Jurkat, Clone E6-1 (cell line): ENCODE measurements around the gene KRT86.

Experiments used
- DNase-seq: peaks from one replicate; pipeline ENCODE4 v3.0.0-alpha.2; 2011; ENCODE audit warnings: low read depth, low spot score
- H3K4me3 ChIP-seq: 2 replicates; pipeline ENCODE4 v1.5.1; 2011; ENCODE audit warnings: mild to moderate bottlenecking, low read length, control low read depth, moderate library complexity

KRT86 gene

DNA sequence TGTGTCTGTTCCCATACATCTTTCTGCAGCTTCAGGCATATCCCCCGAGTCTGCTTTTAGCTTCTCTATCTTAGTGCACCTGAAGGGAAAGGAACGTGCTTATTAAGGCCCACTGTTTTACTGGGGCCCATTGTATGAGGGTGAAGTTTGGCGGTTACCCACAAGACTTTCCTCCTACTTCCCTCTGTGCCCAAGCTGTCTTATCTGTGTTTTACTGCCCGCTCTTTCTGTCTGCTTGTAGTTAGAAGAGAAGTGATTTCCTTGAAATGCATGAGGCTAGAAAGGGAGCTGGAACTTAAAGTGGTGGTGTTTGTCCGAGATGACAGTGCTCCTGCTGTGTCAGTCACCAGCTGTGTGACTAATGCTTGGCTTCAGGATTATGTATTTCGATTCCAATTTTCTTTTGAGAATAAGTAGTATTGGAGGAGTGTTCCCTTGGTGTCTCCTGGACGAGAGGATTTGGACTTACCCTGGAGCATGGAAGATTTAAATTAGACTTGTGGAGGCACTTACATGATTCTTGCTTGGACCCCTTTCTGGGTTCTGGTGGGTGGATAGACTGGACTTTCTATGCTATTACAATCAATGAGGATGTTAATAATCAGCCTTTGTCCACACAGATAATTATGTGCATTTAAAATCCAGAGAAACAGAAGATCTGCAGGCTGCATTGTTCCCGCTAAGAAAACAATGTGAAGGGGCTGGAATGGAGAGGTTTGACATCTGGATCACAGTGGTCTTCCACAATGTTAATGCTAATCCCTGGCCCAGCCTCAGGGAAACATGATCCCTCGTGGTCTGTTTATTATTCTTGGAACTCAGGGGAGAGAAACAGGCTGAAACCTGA, 13.9 kb upstream of the KRT86 start:
- peak; percentile 35 for DNase-seq
- no peak overlapping the region for H3K4me3 ChIP-seq

DNA sequence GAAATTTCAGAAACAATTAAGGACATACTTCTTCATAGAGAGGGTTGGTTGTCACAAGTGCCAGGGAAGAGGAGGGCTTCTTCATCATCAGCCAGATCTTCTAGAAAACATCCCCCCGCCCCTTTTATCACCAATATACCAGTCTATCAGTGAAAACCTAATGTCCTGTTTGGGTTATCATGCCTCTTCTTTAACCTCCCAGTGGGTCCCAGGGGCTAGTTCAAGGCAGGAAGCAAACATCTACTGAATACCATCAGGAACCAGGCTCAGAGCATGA, 13.3 kb upstream of the KRT86 start:
- no peak overlapping the region for H3K4me3 ChIP-seq
- no peak for DNase-seq

DNA sequence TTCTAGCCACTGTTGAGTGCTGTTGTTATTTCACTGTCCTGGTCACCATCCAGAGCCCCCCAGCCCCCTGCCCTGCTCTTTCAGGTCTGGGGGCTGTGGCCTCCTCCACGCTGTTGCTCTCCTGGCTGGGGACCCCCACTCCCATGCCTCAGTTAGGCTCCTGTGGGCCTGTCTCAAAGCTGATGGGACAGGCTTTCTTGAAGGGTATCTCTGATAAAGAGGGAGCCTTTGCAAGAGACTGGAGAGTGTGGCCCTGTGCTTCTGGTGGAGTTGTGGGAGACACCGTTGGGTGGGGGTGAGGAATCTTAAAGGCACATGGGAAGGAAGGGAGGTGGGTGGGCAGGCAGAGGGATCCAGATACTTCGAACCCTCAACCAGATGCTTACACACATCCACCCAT, 12.2 kb upstream of the KRT86 start:
- no peak overlapping the region for H3K4me3 ChIP-seq
- DNase-seq, result no peak

DNA sequence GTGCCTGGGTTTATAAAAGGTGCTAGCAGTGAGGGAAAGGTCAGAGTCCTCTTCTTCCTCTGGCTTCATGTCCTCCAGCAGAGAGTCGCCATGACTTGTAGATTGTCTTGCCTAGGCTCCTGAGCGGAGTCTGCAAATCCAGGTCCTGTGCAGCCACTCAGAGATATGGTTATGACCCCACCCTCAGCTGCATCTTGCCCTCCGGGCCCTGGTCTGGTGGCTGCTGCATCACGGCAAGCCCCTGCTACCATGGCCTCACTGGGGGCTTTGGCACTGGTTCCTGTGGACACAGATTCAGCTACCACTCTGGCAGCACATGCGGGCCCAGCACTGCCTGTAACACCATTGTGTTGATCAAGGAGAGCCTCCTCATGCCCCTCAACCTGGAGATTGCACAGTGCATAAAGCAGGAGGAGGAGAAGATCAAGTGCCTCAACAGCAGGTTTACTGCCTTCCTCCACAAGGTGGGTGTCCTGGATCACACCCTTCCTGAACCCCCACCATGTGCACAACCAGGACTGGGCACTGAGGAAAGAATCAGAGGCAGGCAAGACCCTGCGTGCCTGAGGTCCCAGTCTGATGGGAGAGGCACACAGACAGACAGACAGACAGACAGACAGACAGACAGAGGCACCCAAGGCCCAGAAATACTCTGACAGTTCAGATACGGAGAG, 10.5 kb upstream of the KRT86 start:
- no peak for DNase-seq
- H3K4me3 ChIP-seq, result no peak overlapping the region

DNA sequence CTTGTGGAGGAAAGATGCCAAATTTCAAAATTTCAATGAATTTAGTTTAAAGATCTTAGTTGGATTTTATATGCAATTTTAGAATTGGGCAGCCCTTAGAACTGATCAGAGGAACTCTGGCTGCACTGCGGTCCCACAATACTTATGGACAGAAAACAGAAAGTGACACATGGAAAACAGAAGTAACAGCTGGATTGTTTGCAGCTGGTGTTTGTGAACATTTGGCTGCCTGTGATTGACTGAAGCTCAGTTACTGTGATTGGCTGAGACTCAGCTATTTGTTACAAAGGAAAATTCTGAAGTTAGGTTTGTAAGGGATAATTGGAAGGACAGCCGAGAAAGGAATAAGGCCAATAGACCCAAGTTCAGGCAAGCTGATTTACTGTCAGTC, 10.0 kb upstream of the KRT86 start:
- no peak overlapping the region for H3K4me3 ChIP-seq
- DNase-seq, result no peak

DNA sequence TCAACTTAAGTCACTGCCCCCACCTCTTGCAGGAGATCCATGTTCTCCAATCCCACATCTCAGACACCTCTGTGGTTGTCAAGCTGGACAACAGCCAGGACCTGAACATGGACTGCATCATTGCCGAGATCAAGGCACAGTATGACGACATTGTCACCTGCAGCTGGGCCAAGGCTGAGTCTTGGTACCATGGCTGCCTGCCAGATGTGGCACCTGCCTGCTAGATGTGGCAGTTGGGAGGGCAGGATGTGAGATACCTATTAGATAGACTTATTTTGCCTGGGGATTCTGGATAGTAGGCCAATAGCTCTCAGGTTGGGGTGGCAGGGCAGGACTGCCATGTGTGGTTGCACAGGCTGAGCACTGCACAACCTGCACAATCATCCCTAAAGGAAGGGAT, 7.9 kb upstream of the KRT86 start:
- no peak overlapping the region for H3K4me3 ChIP-seq
- DNase-seq, result no peak

DNA sequence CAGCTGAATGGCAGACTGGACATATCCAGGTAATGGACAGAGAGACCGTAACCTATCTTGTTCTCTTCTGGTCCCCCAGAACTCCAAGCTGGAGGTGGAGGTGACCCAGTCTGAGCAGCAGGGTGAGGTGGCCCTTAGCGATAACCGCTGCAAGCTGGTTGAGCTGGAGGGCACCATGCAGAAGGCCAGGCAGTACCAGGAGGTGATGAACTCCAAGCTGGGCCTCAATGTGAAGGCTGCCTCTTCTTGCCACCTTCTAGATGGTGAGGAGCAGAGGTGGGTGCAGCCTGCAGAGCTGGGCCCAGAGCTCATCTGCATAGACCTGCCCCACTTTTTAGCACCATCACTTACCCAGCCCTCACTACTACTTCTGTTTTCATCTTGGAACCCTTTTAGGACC, 7.2 kb upstream of the KRT86 start:
- DNase-seq, result no peak
- H3K4me3 ChIP-seq, result no peak overlapping the region

DNA sequence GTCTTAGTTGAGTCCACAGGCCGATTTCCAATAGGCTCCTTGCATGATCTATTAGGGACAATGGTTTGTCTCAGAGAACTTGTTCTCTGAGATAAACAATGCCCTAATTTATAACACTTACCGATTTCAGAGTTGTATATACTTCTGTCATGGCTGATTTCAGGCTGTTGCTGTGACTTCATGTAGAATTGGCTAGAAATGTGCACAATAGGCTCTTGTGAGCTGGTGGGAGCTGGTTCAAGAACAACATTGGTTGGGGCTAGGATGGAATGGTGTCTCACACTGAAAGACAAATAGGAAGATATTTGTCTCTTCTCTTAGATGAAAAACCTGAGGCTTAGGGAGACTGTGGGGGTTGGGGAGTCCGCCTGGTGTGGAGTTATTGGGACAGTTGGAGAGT, 6.7 kb upstream of the KRT86 start:
- DNase-seq, result no peak
- no peak overlapping the region for H3K4me3 ChIP-seq

DNA sequence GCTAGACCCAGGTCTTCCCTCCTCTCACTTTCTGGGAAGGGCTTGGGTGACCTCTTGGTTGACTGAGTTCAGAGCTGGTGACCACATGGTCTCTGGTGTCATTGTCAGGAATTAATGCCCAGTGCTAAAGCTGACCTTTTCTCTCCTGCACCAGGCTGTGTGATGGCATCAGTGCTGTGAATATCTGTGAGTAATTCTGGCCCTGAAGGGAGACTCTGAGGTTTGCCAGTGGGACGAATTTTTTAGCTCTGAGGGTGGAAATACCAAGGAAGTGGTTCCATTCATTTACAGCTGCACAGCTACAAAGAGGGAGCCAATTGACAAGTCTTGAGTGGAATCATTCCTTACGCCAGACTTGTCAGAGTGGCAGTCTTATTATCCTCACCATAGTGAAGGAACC, 6.2 kb upstream of the KRT86 start:
- DNase-seq, result no peak
- H3K4me3 ChIP-seq, result no peak overlapping the region

DNA sequence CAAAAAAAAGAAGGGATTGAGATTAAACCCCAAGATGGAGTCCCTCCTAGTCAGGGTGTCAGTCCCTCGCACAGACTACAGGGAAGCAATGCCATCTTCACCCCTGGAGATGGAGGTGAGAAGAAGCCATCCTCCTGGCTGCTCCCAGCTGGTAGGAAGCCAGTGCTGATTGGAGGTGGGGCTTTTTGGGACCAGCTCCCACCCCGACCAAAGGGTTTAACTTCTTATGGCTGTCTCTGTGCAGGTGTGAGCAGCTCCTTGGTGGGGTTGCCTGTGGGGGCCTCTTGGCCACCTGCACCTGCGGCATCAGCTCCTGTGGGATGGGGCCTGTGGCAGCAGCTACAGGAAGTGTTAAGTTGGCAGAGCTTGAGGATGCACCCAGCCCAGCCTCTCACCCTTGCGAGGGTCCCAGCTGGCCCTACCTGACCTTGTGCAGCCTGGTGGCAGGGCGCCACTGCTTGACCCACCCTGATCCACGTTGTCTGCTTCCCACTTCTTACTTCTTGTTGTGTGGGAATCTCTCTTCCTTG, 3.8 kb upstream of the KRT86 start:
- DNase-seq, result no peak
- H3K4me3 ChIP-seq, result no peak overlapping the region

DNA sequence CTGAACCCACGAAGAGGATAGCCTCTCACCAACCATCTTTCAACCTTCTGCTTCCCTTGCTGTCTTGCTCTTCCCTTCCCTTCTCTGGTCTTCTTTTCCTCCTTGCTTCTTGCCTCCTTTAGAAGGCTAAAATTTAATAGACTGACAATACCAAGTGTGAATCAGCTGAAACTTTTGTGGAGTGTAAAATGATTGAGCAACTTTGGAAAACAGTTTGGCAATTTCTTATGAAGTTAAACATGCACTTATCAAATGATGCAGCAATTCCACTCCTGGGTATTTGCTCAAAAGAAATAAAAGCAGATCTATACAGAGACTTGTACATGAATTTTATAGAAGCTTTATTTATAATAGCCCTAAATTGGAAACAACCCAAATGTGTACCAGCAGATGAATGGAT, 3.3 kb upstream of the KRT86 start:
- H3K4me3 ChIP-seq, result no peak overlapping the region
- no peak for DNase-seq

DNA sequence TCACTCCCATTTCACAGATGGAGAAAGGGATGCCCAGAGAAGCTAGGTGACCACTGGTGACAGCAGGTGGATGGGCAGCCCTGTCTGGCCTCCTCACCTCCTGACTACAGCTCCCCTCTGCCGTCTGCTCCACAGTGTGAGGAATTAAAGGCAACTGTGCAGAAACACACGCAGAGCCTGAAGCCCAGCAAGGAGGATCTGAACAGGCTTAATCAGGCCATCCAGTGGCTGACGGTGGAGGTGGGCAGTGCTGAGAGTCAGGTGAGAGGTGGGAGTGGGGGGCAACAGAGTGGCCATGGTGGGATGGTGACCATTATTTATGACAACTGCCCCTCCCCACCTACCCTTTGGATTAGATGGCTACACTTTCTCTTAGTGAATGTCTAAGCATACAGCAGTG, 1.2 kb downstream of the KRT86 start:
- DNase-seq, result no peak

DNA sequence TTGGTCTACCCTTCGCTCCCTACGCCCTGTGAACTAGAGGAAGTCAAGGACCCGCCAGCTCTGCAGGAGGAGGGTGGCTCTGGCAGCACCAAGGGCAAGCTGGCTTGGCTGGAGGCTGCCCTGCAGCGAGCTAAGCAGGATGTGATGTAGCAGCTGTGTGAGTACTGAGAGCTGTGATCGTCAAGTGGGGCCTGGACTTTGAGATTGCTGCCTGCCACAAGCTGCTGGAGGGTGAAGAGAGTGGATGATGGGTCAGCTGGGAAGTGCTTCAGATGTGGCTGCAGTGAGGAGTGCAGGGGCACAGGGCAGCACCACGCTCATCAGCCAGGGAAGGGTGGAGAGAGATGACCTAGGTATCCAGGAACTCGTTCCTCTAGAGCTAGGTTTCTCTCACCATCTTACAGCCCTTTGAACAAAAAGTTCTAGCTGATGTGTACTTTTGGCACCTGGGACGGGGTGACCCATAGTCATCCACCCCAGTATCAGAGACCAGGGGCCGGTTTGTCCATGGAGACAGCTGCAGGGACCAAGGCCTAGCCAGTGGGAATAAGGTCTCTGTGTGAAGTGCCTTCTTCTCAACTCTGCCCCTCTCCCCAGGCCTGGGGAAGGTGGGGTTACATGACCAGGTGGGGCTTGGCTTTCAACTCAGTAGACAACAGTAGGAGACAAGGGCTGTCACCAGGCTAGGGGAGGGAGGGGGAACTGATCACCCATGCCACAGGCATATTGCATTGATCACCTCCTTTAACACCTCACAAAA, 3.2 kb downstream of the KRT86 start:
- H3K4me3 ChIP-seq, result no peak overlapping the region
- no peak for DNase-seq

More for the DNA sequence above, 1.2 kb downstream of the KRT86 start:
- H3K4me3 ChIP-seq, result no peak overlapping the region

DNA sequence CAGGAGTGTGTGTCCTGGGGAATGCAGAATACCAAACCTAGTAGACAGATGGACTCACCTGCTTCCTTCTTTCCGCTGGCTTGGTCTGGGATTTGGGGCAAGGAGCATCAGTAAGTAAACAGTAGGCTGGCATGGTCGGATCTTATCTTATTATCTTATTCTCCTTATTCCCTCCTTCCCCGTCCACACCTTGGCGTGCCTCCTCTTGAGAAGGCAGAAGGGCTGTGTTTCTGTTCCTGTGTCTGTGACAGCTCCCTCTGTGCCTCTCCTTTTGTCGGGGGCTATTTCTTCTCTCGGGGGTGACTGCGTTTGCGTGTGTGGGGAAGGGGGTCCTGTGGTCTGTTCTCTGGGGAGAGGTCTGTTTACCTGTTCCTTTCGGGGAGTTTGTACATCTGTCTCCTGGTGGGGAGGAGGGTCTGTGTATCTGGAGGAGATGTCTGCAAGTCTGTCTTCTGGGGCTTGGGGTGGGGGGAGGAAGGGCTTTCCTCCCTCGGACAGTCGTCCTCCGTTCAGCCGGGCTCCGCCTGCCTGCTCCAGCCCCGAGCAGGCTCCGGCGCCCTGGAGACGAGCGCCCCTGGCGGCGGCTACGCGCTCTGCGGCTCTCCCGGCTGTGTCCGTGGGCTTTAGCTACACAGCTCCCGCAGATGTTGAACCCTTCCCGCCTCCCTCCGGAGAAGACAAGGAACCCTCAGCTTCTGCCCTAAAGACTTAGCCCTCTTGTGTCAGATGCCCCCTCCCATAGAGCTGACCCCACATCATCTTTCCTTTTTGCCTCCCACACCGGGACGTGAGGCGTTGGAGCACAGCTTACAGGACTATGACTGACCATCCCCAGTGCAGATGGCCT, 4.4 kb downstream of the KRT86 start:
- peak overlapping the region; percentile 16; the same call in 1 of the 2 replicates for H3K4me3 ChIP-seq
- DNase-seq, result no peak

DNA sequence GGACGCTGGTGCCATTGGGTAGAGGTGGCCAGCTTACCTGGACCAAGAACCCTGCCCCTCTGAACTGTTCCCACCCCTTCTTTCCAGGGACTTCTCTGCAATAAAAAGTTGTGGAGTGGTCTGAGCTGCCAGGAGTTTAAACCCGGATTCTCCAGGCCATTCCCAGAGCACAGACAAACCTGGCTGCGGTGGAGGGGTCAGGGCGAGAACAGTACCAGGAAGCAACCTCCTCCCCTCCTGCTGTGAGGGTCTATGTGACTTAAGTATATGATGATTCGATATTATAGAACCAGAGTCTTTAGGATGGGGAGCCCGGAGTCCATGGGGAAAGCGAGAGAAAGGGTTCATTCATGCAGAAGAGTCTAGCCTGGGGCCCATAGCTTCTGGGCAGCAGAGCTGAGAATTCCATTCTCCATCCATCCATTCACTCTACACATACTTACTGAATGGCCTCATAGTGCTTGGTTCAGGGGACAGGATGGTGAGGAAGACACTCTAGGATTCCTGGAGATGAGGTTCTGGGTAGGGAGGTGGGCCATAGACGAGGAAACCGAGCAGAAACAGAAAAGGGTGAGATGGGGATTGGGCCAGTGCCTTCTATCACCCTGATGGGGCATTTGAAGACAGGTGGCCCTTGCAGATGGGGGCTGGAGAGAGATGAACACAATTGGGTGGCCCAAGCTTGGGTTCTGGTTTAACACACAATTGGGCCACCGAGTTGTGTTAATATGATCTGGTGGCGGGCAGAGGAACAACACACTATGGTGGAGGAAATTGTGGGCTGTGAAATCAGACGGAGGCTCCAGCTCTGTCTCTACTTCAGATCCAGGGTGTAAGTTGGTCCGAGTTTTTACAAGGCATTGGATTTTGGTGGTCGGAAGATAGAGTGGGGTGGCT, 5.2 kb downstream of the KRT86 start:
- H3K4me3 ChIP-seq, result no peak overlapping the region
- no peak for DNase-seq

DNA sequence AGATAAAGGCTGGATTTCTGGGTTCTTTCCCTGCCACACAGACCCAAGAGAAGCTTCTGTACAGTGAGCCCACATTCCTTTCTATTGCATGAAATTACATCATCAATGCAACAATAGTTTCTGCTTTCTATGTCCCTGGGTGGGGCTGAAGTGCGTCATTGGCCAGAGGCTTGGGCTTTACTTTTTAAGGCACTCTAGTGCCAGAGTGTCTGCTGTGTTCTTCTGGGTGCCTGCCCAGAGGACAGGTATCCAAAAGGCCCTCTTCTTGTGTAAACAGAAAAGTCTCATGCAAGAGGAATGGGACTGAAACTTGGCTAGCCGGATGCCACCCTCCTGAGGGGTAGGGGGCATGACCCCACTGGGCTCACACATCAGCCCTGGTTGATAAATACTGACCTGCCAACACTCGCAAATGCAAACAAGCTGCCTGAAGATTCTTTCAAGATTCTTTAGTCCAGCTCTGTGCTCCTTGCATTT, 5.9 kb downstream of the KRT86 start:
- H3K4me3 ChIP-seq, result no peak overlapping the region
- no peak for DNase-seq

DNA sequence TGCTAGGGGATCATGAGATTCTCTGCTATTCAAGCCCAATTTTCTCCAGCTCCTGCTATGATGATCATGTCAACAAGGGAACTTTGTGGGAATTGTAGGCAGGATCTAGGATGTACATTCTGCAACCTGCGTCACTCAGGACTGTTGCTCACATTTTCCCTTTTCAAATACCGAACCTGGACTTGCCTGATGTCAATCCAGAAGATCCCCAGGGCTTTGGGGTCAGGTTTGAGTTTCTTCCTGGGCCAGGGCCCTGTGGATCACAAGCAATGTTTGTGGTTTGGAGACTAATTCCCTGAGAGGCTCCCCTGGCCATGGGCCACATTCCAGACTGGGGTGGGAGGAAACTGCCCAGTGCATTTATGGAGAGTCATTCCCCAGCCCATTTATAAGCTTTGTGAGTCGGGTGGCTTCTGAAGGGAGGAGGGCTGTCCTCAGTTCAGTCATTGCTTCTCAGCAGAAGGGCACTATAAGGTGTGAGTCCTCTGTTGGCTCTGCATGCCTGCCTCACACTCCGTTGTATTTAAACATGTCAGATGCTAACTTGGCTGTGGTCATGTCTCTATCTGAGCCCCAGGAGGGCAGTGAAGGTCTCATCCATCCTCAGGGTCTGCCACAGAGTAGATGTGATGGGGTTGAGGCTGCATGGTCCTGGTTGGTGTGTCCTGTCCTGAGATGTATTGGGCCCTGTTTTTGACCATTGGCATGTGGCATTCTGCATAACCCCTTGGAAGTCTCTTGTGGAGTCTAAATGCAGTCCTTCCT, 6.5 kb downstream of the KRT86 start:
- DNase-seq, result no peak
- no peak overlapping the region for H3K4me3 ChIP-seq
